Panc1 (cell line): Measurements from ENCODE around the gene TNFAIP8L1.

Experiments
- POLR2AphosphoS5 ChIP-seq: IDR thresholded peaks from 2 replicates; pipeline ENCODE4 v1.6.1; 2012; ENCODE audit warnings: mild to moderate bottlenecking, low read depth, low read length, moderate library complexity
- SIN3A ChIP-seq: IDR thresholded peaks from 2 replicates; pipeline ENCODE4 v1.6.1; 2012; ENCODE audit warnings: low read depth, mild to moderate bottlenecking, low read length, moderate library complexity, borderline replicate concordance; ENCODE audit not compliant: insufficient read depth
- TF ChIP-seq, protein P1 (sequence below): fragments of 450-650 bp; IDR thresholded peaks from 2 replicates; pipeline ENCODE4 v1.5.1; 2017; ENCODE audit warnings: mild to moderate bottlenecking
- TF ChIP-seq, protein P2 (sequence below), 2 experiments: IDR thresholded peaks; 2 replicates each; pipeline ENCODE4 v1.6.1; 2011 to 2012; ENCODE audit warnings: low read depth in 2 of 2, control low read depth in 1 of 2, low read length in 1 of 2, mild to moderate bottlenecking in 1 of 2, moderate library complexity in 1 of 2; ENCODE audit not compliant: insufficient read depth in 1 of 2

DNA sequence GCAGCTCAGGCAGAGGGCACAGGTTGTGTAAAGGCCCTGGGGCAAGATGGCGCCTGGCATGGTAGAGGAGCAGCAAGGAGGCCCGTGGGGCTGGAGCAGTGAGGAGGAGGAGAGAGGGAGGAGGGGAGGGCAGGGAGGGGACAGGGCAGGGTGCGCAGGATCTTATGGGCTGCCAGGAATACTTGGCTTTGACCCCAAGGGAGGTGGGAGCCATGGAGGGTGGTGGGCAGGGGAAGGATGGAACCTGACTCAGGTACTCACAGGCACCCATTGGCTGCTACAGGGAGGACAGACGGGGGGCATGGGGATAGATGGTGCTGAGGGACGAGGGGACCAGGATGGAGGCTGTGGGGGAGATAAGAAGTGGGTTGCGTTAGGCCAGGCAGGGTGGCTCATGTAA, 3.3 kb downstream of the TNFAIP8L1 start:
- TF ChIP-seq, protein P1, sequence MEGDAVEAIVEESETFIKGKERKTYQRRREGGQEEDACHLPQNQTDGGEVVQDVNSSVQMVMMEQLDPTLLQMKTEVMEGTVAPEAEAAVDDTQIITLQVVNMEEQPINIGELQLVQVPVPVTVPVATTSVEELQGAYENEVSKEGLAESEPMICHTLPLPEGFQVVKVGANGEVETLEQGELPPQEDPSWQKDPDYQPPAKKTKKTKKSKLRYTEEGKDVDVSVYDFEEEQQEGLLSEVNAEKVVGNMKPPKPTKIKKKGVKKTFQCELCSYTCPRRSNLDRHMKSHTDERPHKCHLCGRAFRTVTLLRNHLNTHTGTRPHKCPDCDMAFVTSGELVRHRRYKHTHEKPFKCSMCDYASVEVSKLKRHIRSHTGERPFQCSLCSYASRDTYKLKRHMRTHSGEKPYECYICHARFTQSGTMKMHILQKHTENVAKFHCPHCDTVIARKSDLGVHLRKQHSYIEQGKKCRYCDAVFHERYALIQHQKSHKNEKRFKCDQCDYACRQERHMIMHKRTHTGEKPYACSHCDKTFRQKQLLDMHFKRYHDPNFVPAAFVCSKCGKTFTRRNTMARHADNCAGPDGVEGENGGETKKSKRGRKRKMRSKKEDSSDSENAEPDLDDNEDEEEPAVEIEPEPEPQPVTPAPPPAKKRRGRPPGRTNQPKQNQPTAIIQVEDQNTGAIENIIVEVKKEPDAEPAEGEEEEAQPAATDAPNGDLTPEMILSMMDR, result no peak
- TF ChIP-seq, protein P2, sequence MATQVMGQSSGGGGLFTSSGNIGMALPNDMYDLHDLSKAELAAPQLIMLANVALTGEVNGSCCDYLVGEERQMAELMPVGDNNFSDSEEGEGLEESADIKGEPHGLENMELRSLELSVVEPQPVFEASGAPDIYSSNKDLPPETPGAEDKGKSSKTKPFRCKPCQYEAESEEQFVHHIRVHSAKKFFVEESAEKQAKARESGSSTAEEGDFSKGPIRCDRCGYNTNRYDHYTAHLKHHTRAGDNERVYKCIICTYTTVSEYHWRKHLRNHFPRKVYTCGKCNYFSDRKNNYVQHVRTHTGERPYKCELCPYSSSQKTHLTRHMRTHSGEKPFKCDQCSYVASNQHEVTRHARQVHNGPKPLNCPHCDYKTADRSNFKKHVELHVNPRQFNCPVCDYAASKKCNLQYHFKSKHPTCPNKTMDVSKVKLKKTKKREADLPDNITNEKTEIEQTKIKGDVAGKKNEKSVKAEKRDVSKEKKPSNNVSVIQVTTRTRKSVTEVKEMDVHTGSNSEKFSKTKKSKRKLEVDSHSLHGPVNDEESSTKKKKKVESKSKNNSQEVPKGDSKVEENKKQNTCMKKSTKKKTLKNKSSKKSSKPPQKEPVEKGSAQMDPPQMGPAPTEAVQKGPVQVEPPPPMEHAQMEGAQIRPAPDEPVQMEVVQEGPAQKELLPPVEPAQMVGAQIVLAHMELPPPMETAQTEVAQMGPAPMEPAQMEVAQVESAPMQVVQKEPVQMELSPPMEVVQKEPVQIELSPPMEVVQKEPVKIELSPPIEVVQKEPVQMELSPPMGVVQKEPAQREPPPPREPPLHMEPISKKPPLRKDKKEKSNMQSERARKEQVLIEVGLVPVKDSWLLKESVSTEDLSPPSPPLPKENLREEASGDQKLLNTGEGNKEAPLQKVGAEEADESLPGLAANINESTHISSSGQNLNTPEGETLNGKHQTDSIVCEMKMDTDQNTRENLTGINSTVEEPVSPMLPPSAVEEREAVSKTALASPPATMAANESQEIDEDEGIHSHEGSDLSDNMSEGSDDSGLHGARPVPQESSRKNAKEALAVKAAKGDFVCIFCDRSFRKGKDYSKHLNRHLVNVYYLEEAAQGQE (IDR thresholded peaks at IDR 0.05; ENCODE audit: insufficient read depth in 1 of 2, low read depth in 2 of 2, low read length in 1 of 2), result no peak
- TF ChIP-seq POLR2AphosphoS5 (no peak), SIN3A (no peak)
